Activated naive CD4-positive, alpha-beta T cell treated with anti-CD3 and anti-CD28 coated beads, Interleukin-2, amount 50 U/mL, for 72 hours (primary cell): ENCODE measurements around the gene CIAPIN1. TPM values are rescaled to one million over a fixed set of nuclear protein-coding genes. Genes with fewer than 3 reads are reported as not detected.

Experiments used
- ATAC-seq, 2 donors: fragments of 150-1000 bp; cut with Tn5 transposase; 2 replicates each; pipeline ENCODE4 v1.10.0; 2021; ENCODE audit warnings: mild to moderate bottlenecking in 2 of 2, moderate library complexity in 2 of 2
- DNase-seq, 2 donors: peaks; one replicate each; pipeline ENCODE4 v3.0.0; 2021 to 2022; ENCODE audit warnings: low spot score in 2 of 2
- H3K27ac Mint-ChIP-seq, 2 donors: one replicate each; pipeline ENCODE4 v1.8.0; 2022; ENCODE audit warnings: mild to moderate bottlenecking in 2 of 2, mixed read lengths in 2 of 2
- H3K36me3 Mint-ChIP-seq, 2 donors: one replicate each; pipeline ENCODE4 v1.8.0; 2022; ENCODE audit warnings: mixed read lengths in 2 of 2
- H3K9me3 Mint-ChIP-seq, 2 donors: one replicate each; pipeline ENCODE4 v1.8.0; 2022; ENCODE audit warnings: mixed read lengths in 2 of 2
- total RNA-seq, 2 donors: library from RNA; stranded (reverse); gene quantifications; one replicate each; pipeline ENCODE4 v1.2.3, GENCODE V29; 2022

The CIAPIN1 gene
- total RNA-seq, 2 donors from 2014 or later = 35.2 to 38.0 TPM

DNA sequence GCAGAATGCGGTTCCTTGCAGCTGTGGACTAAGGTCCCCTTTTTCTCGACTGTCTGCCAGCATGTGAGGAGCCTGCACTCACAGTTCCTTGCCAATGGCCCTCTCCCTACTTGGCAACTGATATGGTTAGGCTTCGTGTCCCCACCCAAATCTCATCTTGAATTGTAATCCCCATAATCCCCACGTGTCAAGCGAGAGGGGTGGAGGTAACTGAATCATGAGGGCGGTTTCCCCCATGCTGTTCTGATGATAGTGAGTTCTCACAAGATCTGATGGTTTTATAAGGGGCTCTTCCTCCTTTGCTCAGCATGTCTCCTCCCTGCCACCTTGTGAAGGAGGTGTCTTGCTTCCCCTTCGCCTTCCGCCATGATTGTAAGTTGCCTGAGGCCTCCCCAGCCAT, 19.9 kb downstream of the CIAPIN1 start:
- ATAC-seq = no peak
- no peaks in the 10 kb centered on the region for H3K9me3 Mint-ChIP-seq
- H3K27ac Mint-ChIP-seq = peak overlapping the region in 1 of 2 donors; percentile 65
- no peak for DNase-seq
- peaks cover 11 to 12% of the 10 kb centered on the region in 2 donors for H3K36me3 Mint-ChIP-seq

DNA sequence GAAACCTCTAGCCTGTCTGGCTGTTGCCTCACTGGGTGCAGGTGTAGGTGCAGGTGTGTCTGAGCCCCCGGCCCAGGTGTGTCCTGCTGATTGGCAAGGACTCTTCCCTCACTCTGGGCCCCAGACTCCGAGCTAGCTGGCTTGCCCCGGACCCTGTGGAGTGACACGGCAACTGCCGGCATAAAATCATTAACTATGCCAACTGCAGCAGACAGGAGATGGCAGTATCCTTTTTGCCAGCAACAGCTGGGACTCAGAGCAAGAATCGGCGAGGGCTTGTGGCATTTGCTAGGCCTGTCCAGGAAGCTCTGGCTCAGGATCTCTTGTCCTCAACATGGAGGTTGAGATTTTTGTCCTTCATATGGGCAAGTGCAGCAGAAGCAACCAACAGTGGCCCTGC, 20.8 kb downstream of the CIAPIN1 start:
- ATAC-seq (no peak), DNase-seq (no peak)
- H3K27ac Mint-ChIP-seq = no peak overlapping the region
- H3K36me3 Mint-ChIP-seq = peaks cover 11 to 12% of the 10 kb centered on the region in 2 donors
- no peaks in the 10 kb centered on the region for H3K9me3 Mint-ChIP-seq

DNA sequence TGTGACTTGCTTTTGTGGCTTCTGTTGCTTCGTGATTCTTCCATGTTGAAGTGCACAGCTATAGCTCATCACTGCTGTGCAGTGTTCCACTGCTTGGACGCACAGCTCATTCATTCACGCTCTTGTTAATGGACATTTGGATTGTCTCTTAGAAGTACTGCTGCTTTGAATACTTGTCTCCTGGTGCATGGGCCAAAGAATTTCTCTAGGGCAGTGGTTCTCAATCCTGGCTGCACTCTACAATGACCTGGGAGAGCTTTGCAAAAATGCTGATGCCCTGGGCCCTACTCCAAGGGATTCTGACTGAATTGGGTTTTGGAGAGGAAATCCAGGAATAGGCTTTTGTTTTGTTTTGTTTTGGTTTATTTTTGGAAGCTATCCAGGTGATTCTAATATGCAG, 22.6 kb downstream of the CIAPIN1 start:
- no peak for ATAC-seq
- Mint-ChIP-seq H3K27ac (peak overlapping the region in 1 of 2 donors; percentile 70), H3K36me3 (peaks cover 0 to 4% of the 10 kb centered on the region in 2 donors), H3K9me3 (no peaks in the 10 kb centered on the region)
- DNase-seq = no peak

DNA sequence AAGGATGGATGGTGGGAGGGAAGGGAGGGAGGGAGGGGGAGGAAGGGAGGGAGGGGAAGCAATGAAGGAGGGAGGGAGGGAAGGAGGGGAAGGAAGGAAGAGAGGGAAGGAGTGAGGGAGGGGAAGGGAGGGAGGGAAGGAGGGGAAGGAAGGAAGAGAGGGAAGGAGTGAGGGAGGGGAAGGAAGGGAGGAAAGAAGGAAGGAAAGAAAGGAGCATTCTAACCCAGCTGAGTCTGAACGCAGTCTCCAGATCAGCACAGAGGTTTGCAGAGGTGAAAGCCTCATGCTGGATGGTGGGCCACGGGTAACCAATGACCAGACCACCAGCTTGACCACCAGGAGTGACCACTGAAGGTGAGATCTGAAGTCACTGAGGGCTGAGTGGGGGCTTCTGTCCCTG, 24.0 kb downstream of the CIAPIN1 start:
- Mint-ChIP-seq H3K36me3 (peaks cover 0 to 4% of the 10 kb centered on the region in 2 donors), H3K9me3 (no peaks in the 10 kb centered on the region), H3K27ac (no peak overlapping the region)
- ATAC-seq (no peak), DNase-seq (no peak)

DNA sequence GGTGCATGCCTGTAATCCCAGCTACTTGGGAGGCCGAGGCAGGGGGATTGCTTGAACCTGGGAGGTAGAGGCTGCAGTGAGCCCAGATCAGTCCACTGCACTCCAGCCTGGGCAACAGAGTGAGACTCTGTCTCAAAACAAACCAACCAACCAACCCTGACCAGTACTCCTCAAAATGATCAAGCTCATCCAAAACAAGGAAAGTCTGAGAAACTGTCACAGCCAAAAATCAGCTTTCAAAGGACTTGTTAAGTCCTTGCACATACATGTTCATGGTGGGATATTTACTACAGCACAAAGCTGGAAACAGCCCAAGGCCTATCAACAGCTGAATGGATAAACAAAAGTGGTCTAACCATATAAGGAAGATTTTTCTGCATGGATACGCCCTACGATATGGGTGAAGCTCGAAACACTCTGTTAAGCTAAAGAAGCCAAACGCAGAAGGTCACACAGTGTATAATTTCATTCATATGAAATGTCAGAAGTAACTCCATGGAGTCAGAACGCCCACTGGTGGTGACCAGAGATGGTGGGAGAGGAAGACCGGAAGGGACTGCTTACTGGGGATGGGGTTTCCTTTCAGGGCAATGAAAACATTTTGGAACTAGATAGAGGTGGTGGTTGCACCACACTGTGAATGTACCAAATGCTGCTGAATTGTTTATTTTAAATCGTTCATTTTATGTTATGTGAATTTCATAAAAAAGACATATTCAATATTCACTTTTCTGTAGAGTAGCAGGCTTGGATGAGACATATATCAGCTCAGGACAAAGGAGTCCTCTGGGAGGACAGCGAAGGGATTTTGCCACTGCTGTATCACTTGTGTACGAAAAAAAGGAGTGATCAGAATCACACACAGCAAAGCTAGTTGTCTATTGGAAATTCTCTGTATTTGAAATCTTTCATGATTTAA, 24.9 kb downstream of the CIAPIN1 start:
- Mint-ChIP-seq H3K27ac (peak overlapping the region; percentile 2 to 60), H3K9me3 (no peaks in the 10 kb centered on the region), H3K36me3 (no peaks in the 10 kb centered on the region)
- DNase-seq (peak in 1 of 2 donors; percentile 34), ATAC-seq (no peak)

DNA sequence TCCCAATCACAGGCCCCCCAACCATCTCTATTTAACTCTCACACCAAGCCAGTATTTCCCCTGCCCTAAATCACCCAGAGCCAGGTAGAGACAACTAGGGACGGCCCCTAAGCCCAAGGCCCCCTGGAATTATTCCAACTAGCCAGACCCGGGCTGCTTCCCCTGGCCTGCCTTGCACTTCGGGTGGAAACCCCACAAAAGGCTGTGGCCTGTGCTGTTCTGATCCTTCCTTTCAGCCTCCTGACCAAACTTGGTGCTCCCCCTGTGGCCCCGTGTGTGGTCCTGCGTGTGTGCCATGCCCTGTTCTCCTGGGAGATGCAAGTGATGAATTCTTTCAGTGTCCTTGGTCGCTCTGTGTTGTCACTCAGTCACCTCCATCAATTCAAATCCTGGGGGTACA, 27.7 kb downstream of the CIAPIN1 start:
- ATAC-seq = no peak
- Mint-ChIP-seq H3K9me3 (no peaks in the 10 kb centered on the region), H3K36me3 (no peaks in the 10 kb centered on the region), H3K27ac (peak overlapping the region in 1 of 2 donors; percentile 98)
- no peak for DNase-seq

DNA sequence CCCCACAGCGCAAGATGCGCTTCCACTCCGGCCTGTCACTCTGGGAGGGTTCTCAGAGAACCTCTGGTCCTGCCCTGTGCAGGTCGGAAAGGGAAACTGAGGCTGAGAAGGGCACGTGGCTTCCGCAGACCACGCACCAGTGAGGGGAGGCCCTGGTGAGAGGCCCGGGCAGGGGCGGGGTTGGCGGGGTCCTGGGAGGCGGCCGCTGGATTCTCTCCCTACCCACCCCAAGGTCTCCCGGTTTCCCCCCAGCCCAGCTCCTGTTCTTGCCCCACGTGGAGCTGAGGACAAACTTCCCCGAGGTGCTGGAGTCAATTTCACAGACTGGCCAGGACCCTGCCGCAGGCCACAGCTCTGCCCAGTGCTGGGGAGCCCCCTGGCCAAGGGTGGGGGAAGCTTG, 31.1 kb downstream of the CIAPIN1 start:
- Mint-ChIP-seq H3K9me3 (no peaks in the 10 kb centered on the region), H3K36me3 (no peaks in the 10 kb centered on the region), H3K27ac (no peak overlapping the region)
- no peak for DNase-seq
- no peak for ATAC-seq

DNA sequence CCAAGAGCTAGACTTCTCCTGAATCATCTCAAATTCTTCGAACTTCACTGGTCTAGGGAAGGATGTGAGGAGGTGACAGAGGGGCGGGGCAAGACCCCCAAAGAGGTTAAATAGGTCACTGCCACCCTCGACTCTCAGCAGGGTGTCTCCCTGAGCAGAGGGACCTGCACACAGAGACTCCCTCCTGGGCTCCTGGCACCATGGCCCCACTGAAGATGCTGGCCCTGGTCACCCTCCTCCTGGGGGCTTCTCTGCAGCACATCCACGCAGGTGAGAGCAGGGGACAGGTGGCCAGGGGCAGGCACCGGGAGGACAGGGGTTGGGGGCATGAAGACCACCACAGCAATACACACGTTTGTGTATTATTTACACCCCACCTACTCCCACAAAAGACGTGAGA, 33.5 kb downstream of the CIAPIN1 start:
- Mint-ChIP-seq H3K9me3 (no peaks in the 10 kb centered on the region), H3K27ac (no peak overlapping the region), H3K36me3 (no peaks in the 10 kb centered on the region)
- DNase-seq (no peak), ATAC-seq (no peak)

DNA sequence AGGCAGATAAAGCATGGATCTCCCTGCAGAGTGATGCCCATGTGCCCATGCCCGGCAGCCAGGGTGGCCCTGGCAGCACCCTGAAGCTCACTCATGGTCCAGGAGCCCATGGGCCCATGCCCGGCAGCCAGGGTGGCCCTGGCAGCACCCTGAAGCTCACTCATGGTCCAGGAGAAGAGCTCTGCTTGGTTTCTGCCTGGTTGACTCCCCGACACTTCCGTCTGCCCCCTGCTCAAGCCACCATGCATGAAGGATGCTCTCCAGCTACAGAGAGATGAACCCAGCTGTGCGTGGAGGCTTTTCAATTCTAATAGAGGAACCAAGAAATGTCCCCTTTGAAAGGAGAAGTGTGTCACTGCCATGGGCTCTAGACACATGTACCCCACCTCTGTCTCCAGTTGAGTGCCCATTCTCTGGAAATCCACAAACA, 33.9 kb downstream of the CIAPIN1 start:
- Mint-ChIP-seq H3K27ac (no peak overlapping the region), H3K9me3 (no peaks in the 10 kb centered on the region)
- no peak for ATAC-seq

DNA sequence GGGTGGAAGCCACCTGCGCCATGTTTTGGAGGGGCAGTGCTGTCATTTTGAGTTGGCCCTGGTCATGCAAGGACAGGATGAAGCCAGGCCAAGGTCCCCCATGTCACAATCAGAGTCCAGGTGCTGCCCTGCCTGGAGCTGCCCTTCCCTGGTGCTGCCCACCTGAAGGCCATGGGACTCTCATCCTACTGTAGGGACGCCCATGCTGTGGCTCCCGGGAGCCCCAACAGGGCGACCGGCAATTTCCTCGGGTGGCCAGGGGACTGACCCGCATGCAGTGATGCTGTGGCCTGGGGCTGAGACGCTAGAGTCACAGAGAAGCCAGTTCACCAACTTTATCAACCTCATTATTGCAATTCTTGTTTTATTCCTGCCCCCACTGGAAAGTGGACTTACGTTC, 34.6 kb downstream of the CIAPIN1 start:
- H3K36me3 Mint-ChIP-seq = no peaks in the 10 kb centered on the region
- ATAC-seq (no peak), DNase-seq (no peak)
- no peak overlapping the region for H3K27ac Mint-ChIP-seq
- no peaks in the 10 kb centered on the region for H3K9me3 Mint-ChIP-seq

More for the DNA sequence above, 33.9 kb downstream of the CIAPIN1 start:
- no peaks in the 10 kb centered on the region for H3K36me3 Mint-ChIP-seq
- DNase-seq = no peak

DNA sequence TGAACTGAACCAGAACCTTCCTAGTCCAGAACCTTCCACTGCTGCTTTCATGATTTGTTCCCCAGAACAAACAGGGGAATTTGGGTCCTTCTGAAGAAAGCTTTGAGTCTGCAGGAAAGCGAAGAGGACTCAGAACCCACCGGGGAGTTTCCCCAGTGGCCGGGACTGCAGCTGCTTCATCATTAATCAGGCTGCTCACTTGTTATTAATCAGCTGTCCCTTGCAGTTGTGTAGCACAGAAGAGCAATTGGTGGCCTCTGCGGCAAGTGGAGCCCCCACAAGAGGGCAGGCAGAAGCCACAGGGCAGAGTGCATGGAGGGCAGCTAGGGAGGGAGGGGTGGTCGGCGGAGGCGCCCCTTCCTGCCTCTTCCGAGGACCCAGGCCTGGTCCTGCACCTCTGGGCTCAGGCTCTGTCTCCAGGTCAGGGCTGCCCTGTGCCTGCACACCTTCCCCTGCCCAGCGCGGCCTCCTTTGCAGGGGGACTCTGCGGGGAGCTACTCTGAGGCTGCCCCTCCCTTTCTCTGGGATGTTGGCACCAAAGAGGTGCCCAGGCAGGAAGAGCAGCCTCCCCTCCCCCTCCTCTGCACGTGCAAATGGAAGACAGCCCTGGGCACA, 35.7 kb downstream of the CIAPIN1 start:
- no peak for ATAC-seq
- Mint-ChIP-seq H3K27ac (no peak overlapping the region), H3K9me3 (no peaks in the 10 kb centered on the region), H3K36me3 (no peaks in the 10 kb centered on the region)
- no peak for DNase-seq

DNA sequence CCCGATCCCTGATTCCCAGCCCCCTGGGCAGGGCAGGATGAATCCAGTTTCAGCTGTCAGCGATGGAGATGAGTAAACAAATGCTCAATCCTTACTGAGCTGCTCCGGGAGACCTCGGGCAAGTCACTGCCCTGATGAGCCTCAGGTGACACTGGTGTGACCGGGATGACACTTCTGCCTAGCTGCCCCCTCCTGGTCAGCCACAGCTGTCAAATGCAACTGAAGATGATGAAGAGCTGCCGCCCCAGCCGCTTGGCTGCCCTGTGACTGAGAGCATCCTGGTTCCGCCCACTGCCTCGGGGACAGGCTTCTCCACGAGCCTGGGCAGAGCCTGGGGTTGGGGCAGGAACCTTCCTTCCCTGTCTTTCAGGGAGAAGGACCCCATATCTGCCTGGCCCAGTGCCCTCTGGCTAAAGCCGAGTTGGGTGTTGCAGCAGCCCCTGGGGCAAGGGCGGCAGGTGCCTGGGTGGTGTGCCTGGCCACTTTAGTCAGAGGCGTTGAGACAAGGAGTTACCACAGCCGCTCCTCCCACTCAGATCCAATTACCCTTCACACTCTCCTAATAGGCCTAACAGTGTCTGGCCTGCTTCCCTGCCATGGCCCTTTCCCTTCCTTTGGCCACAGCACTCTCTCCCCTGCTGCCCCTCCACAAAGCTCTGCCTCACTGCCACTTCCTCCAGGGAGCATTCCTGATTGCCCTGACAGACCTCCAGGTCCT, 37.2 kb downstream of the CIAPIN1 start:
- Mint-ChIP-seq H3K9me3 (no peaks in the 10 kb centered on the region), H3K27ac (no peak overlapping the region), H3K36me3 (no peaks in the 10 kb centered on the region)
- ATAC-seq = no peak
- DNase-seq = no peak

DNA sequence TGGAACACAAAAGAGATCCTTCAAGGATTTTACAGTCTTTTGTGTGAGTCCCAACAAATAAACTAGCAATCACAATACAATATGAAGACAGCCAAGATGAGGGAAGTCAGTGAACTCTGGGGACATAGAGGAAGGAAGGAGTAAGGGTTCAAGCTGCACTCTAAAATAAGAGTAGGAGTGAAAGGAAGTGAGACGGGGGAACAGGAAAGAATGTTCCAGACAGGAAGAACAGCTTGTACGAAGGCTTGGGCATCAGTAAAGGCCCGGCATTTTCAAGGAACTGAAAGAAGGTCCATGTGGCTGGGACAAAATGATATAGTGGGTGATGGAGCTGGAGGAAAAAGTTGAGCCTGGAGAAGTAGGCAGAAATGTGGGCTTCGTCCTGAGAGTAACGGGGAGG, 38.1 kb downstream of the CIAPIN1 start:
- H3K36me3 Mint-ChIP-seq = no peaks in the 10 kb centered on the region
- DNase-seq (no peak), ATAC-seq (no peak)
- H3K27ac Mint-ChIP-seq = peak overlapping the region in 1 of 2 donors; percentile 44
- H3K9me3 Mint-ChIP-seq = no peaks in the 10 kb centered on the region

DNA sequence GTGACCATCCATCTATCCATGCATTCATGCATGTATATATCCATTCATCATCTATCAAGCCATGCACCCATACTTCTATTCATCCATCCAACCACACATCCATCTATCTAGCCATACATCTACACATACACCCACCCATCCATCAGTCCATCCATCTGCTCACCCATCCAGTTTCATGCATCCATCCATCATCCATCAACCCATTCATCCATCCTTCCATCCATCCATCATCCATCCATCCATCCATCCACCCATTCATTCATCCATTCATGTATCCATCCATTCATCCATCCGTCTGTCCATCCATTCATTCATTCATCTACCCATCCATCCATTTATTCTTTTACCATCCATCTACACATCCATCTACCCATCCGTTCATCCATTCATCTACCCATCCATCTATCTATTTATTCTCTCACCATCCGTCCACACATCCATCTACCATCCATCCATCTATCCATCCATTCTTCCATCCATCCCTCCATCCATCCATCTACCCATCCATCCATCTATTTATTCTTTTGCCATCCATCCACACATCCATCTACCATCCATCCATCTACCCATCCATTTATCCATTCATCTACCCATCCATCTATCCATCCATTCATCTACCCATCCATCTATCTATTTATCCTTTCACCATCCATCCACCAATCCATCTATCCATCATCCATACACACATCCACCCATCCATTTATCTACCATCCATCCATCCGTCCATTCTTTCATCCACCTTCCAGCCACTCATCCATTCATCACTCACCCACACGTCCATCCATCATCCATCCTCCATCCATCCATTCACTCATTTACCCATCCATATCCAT, 39.4 kb downstream of the CIAPIN1 start:
- Mint-ChIP-seq H3K36me3 (no peaks in the 10 kb centered on the region), H3K27ac (no peak overlapping the region), H3K9me3 (no peaks in the 10 kb centered on the region)
- DNase-seq (no peak), ATAC-seq (no peak)

DNA sequence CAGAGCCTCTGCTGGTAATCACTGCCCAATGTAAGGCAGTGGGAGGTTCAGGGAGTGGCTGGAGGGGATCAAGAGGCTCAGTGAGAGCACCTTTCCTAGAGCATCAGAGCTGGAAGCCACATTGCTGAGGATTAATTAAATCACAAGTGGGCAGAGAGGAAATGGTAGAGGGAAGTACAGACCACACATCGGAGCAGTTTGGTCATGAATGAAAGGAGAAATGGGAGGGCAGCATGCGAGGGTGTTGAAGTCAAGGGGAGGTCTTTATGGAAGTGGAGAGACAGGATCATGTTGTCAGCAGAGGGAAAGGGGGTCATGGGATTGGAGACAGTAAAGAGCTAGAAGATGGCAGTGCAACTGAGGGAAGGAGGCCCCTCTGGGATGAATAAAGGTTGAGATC, 40.3 kb downstream of the CIAPIN1 start:
- H3K36me3 Mint-ChIP-seq = no peaks in the 10 kb centered on the region
- no peaks in the 10 kb centered on the region for H3K9me3 Mint-ChIP-seq
- H3K27ac Mint-ChIP-seq = no peak overlapping the region
- ATAC-seq (no peak), DNase-seq (no peak)

DNA sequence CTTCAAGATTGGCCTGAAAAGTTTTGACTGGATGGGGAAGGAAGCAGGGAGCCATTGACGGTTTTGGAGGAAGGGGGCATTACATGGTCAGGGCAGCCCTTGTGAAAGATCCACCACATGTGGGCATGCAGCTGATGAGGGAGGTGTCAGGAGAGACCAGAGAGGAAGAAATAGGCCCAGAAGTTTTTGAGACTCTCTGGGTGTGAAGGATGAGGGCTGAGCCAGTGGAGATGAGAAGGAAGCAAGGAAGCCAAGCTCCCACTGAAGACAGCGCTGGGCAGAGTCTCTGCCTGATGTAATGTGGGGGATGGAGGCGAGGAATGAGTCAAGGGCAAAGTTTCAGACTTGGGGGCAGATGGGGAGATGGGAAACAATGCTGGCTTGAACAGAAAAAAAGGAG, 42.1 kb downstream of the CIAPIN1 start:
- ATAC-seq (no peak), DNase-seq (no peak)
- Mint-ChIP-seq H3K27ac (no peak overlapping the region), H3K36me3 (no peaks in the 10 kb centered on the region), H3K9me3 (no peaks in the 10 kb centered on the region)
